Non-pigmented ciliary epithelial cell (primary cell): ENCODE measurements around the gene CDK19.

Experiments
- DNase-seq: peaks from one replicate; pipeline ENCODE4 v3.0.0-alpha.2; 2010; ENCODE audit warnings: low read depth

CDK19 gene

DNA sequence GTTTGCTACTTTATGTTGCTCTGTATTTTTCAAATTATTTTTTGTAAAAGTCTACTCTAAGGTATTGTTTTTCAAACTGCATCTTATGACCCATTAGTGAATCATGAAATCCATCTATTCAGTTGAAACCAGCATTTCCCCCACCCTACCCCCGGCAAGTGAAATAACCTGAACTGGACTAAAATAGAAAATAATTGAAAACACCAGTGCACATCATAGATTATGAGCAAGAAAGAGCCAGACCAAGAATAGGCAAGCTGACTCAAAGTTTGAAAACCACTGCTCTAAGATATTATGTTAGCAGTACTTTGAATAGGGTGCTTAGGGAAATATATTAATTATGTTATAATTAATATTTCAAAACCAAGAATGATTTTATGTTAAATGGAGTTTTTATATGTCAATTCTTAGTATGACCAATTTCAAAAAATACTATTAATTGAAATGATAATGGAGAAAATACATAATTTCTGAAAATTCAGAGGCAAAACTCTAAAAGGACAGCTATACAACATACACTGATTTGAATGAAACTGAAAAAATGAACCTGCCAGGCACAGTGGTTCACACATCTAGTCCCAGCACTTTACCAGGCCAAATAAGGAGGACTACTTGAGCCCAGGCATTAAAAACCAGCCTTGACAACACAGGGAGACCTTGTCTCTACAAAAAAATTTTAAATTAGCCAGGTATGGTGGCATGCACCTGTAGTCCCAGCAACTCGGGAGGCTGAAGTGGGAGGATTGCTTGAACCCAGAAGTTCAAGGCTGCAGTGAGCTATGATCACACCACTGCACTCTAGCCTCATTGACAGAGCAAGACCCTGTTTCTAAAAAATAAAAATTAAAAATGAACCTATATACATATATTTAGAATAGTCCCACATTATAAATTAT, 112.0 kb downstream of the CDK19 start:
- DNase-seq = no peak

DNA sequence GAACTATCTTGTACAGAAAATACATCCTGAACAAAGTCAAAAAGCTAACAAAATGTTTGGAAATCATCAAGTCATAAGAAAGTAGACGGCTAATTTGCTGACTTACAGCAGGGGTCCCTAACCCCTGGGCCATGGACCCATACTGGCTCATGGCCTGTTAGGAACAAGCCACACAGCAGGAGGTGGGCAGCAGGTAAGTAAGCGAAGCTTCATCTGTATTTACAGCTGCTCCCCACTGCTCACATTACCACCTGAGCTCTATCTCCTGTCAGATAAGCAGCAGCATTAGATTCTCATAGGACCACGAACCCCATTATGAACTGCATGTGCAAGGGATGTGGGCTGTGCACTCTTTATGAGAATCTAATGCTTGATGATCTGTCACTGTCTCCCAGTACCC, 115.5 kb downstream of the CDK19 start:
- no peak for DNase-seq

DNA sequence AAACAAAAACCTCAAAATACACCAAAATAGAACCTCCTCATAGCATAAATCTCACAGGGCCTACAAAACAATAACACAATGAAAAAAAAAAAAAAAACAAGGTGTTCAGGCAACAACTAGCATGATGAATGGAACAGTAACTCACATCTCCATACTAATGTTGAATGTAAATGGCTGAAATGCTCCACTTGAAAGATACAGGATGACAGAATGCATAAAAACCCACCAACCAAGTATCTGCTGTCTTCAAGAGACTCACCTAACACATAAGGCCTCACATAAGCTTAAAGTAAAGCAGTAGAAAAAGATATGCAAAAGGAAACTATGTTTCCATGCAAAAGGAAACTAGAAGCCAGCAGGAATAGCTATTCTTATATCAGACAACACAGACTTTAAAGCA, 121.3 kb downstream of the CDK19 start:
- no peak for DNase-seq

DNA sequence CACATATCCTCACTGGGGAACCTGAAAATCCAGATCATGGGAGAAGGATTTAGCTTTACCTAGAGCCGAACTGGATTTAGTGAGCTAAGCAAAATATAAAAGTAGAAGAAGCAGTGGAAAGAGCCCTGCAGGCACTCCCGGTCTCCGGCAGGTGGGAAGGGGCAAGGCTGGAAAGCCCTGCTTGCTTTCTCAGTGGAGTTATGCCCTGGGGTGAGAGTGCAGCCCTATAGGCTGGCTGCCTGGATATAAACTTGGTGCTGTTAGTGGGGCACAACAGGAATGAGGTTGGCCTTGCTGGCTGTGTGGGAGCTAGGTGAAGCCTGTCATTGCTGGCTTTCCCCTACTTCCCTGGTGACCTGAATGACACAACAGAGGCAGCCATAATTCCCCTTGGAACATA, 122.0 kb downstream of the CDK19 start:
- no peak for DNase-seq

DNA sequence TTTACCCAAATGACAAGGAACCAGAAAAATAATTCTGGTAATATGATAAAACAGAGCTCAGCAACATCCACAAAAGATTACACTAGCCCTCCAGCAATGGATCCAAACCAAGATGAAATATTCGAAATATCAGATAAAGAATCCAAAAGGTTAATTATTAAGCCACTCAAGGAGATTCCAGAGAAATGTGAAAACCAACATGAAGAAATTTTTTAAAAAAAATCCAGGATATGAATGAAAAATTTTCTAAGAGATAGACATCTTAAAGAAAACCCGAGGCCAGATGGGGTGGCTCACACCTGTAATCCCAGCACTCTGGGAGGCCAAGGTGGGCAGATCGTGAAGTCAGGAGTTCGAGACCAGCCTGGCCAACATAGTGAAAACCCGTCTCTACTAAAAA, 124.4 kb downstream of the CDK19 start:
- no peak for DNase-seq

DNA sequence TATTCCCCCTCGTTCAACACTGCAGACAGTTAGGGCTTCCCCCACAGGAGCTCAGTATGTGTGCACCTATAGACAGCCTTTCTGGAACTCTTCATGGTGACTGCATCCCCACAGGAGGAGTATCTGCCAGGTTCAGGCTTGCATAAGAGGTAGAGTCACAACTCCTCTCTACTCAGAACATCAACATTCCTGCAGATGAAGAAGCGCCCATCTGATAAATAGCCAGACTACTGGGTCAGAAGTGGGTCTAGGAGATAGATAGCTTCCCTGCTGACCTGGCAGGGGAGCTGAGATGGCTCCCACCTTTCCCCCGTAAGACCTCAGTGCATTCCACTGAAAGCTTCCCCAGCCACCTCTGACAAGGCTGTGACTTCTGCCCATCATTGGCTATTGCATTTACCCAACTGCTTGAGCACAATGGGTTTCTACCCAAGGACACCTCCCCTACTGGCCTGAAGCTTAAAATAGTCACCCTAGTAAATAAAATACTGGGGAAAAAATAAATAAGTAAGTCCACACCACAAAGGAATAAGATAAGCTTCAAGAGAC, 125.1 kb downstream of the CDK19 start:
- DNase-seq = no peak

DNA sequence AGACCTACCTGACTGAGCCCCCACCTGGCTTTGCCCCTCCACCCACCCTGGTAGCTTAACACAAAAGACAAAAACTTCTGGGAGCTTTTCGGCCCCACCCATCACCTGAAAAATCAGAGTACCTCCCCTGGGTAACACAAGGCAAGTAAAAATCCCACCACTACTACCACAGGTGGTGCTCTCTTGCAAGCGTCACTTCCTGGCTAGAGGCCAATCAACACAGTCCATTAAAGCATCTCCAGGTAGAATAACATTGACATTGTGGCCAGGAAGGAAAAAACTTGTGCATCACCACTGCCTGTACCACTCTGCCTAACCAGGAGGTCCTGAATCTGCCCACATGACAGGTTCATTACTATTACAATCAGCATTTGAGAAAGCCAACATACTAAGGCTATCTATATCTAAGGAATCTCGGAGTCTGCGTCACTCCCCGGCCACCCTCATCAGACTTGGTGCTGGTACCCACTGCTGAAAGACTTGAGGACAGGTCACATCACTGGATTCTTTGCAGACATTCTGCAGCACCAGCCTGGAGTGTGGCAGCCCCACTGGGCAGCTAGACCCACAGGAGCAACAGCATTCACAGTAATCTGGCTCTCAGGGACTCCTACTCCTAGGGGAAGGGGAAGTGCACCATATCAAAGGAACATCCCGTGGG, 125.9 kb downstream of the CDK19 start:
- DNase-seq = no peak

DNA sequence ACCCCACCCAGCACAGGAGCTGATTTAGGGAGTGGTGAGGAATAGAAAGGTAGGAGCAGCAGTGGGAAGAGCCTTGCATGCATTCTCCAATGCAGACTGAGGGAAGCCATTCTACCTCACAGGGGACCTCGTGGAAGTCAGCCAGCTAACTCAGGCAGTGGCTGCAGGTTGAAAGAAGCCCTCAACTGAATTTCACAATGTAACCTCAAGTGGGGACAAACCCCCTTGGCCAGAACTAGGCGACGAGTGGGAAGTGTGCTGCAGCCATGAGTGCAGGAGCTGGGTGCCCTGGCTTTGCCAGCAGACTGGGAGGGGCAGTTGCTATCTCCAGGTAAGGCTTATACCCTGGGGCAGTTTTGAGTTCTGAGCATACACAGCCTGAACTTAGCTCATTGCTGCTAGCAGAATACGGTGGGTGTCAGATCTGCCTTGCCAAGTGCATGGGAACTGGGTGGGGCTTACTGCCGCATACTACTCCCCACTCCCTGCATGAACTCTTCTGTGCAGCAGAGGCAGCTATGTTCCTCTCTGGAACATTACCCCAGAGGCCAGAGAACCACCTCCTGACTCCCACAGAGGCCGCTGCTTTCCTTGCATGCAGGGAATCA, 126.5 kb downstream of the CDK19 start:
- no peak for DNase-seq

DNA sequence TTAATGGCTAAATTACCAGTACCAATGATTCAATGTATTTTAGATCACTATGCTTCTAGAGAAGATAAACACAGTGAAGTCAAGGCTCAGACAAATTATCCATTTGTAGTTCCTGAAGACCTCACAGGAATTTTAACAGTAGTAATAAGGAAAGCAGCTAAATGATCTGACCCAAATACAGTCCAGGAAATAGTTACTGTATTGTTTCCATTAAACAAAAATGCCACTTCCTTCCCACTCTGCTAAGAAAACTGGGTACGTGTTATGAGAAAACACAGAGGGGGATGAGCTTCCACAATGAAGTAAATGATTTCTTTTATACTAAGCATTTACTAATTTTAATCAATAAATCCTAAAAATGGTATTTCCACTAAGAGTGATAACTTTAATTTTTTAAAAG, 127.9 kb downstream of the CDK19 start:
- no peak for DNase-seq

DNA sequence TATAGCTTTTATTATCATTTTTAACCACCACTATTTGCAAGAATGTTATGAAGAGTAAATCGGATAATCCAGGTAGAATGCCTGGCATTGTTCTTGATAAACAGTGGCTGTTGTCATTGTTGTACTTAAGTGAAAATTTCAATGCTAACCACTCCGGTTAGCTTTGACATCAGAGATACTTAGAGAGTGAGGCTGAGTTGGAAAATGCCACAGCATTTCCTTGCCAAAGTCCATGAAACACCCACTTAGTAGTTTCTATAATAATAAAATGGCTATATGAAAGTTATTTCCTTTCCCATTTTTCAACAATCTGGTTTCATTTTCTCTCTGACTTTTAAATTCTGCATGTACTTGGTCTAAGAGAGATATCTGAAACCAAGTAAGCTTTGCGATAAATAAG, 132.0 kb downstream of the CDK19 start:
- DNase-seq = no peak

DNA sequence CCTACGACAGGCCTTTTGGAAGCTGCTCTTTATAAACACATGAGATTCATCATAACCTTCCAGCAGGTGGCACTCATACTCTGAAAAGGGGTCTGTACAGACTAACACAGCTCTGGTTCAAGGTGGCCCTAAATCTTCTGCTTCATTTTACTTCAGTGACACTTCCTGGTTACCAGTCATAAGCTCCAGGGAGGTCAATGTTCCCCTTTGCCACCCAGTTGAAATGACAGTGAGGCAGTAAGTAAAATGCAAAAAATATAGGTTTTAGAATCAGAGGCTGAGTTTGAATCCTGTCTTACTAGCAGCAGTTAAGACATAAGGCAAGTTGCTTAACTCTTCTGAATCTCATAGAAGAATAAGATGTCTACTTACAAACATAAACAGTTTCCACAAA, 132.8 kb downstream of the CDK19 start:
- DNase-seq = peak; percentile 43

DNA sequence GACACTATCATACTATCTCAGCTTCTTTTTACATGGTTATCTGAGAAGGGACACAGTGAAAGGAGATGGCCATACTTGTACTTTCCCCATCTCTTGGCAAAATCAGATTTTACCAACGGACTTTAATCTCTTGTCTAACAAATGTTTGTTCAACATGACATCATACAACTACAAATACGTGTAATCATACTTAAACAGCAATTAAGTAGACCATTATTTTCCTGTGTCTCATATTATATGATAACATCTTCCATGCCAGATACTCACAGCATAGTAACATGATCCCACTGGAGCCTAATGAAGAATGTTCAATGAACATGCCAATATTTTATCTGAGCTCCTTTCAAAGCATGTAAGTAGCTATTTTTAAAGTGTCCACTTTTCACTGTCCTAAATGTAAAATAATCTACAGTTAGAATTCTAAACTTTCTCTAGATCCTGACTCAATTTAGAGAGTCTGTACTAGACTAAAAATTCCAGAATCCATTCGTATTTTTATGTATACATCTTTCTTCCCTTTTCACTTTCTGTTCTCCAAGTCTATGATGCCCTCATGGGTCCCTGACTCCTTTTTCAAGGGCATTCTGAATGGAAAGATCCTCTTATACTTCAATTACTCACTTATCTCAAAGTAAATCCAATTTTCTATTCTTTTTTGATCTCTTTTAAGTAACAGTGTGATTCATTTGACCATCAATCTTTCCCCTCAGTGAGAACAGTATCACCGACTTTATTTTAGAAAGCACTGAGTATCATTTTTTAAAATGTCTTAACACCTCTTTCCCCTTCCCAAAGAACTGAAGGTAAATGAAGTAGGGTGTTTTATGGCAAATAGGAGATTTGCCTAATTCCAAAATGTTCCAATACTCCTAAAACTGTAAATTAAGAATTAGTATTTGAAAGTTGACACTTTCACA, 133.5 kb downstream of the CDK19 start:
- no peak for DNase-seq

DNA sequence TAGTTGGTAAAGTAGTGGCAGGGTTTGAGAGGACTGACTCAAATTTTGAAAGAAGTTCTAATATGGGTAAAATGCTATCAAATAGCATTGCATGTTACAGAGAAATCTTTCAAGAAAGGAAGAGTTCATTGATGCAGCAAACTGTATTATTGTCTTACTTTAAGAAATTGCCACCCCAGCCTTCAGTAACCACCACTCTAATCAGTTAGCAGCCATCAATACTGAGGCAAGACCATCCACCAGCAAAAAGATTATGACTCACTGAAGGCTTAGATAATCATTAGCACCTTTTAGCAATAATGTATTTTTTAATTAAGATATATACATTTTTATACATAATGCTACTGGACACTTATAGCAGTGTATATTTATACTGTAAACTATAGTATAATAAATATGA, 138.9 kb downstream of the CDK19 start:
- DNase-seq = no peak

DNA sequence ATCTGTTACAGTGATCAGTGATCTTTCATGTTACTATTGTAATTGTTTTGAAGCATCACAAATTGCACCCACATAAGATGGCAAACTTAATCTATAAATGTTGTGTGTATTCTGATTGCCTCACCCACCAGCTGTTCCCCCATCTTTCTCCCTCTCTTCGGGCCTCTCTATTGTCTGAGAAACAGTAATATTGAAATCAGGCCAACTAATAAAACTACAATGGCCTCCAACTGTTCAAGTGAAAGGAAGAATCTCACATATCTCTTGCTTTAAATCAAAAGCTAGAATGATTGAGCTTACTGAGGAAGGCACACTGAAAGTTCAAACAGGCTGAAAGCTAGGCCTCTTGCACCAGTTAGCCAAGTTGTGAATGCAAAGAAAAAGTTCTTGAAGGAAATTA, 141.2 kb downstream of the CDK19 start:
- DNase-seq = no peak

DNA sequence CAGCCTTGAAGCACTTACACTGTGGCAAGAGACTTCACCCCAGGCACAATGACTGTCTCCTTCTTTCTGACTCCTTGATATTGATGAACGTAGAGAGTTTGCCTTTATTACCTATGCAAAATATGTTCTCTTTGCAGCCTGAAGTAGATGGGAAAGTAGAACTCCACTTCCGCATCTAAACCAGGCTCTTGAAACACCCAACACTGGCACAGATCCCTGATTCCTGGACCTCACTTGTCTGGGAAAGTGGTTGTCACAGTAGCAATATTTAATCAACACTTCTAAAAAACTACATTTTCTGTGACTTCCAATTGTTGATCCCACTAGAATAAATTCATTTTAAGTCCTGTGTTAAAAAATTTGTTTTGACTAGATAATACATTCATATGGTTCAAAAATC, 143.1 kb downstream of the CDK19 start:
- DNase-seq = no peak

DNA sequence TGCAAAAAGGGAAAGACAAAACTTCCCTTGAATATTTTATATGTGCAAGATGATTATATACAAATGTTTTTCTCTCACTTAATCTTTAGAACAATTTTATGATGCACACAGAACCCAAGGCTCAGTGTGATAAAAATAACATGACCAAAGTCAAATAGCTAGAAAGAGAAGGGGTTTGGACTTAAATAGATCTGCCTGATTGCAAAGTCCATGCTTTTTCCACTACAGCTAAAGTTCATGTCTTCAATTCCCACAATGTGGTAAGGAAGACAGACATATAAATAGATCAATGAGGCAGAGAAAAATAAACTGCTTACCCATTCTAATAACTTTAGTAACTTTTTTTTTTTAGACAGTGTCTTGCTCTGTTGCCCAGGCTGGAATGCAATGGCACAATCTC, 143.8 kb downstream of the CDK19 start:
- no peak for DNase-seq

DNA sequence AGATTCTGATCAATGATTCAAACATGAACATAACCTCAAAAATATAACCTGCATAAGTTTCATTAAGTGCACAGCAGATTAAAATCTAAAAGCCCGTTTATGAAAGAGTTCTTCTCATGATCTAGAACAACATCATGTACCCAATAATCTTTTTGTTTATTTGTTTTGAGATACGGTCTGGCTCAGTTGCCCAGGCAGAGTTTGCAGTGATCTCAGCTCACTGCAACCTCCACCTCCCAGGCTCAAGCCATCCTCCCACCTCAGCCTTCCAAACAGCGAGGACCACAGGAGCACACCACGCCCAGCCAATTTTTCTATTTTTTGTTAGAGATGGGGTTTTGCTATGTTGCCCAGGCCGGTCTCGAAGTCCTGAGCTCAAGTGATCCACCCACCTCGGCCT, 149.7 kb downstream of the CDK19 start:
- no peak for DNase-seq

DNA sequence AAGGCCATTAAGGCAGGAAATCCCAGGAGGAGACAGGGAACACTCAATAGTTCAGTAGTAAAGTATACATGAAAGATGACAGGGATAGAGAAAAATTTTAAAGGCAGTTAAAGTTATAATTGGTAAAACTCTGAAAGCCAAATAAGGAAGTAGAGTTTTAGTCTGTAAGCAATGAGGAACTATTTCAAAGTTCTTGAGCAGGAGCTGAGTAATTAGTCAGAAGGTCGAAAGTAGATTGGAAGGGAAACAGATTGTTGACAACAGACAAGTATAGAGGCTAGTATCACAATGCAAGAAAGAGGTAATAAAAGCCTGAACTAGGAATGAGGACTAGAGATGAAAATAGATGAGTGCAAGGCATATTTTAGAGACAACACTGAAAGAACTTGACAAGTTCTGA, 150.3 kb downstream of the CDK19 start:
- DNase-seq = no peak

DNA sequence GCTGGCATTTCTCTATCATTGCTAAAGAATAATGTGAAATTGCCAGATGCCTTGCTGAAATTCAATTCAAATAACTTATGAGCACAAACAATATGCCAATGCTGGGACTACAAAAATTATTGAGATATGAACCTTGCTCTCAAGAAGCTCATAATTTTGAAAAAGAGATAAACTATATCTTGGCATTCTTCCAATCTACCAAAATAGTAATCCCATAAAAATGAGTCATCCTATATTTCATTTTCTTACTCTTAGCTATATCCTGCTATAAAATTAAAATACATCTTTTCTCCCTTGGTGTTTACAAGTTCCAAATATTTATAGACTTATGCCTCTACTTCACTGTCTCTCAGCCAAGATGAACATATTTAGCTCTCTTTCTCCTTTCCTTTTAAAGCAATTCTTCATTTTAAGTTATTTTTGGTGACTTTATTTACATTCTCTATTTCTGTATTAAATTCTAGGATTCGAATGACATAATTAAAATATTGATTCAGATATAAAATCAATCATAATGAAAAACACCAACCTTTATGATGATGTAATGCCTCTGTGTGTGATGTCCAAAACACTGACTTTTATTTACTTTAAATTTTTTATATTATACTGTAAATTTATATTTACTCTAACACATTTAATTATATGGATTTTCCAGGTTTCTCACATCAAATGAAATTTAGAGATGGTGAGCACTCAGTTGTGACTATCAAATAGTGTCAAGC, 152.6 kb downstream of the CDK19 start:
- DNase-seq = no peak

DNA sequence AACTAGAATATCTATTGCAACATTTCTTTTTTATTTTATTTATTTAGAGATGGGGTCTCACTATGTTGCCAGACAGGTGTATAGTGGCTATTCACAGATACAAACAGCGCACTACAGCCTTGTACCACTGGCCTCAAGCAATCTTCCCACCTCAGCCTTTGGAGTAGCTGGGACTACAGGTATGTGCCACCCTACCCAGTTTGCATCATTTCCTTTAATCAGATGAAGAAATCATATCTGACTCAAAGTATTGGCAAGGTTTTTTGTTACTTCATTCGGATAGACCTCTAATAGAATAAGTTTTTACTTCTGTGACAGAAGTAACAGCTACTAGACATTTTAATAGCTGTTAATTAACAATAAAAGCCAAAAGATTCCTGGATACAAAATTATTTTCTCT, 153.9 kb downstream of the CDK19 start:
- no peak for DNase-seq

DNA sequence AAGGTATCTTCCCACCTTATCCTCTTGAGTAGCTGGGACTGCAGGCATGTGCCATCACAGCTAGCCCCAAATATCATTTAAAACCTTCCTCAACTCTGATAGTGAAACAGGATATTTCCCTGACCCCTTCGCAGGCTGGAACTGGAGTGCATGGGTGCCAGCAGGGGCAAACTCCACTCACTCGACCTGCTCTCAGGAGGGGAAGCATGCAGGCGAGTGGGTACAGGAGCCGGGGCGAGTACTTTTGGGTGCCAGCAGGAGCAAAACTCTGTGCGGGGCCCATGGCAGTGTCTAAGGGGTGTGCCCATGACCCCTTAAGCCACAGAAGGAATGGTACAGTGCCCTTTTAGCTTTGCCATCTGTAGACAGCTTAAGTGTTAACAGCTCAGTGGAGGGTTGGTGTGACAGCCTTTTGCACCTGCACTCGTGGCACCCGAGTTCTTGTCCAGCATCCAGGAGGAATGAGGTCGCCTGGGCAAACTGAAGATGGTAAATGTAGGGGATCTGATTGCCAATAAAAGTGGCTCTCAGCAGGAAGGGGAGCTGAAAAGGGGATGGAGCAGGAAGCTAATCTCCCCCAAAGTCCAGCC, 155.1 kb downstream of the CDK19 start:
- no peak for DNase-seq
